K562 (cell line): ENCODE measurements around the gene SIRPA. TPM values are rescaled to one million over a fixed set of nuclear protein-coding genes. Genes with fewer than 3 reads are reported as not detected.

Experiments
- BACH1 ChIP-seq: fragments of 200-800 bp; sonication (Bioruptor generic); IDR thresholded peaks from 2 replicates; pipeline ENCODE4 v1.6.1; 2016; ENCODE audit warnings: missing genetic modification characterization, missing compliant biosample characterization
- CTCF ChIP-seq, 3 experiments: IDR thresholded peaks in 2 of 3; conservative IDR thresholded peaks in 1 of 3; 2 replicates each; pipeline ENCODE4 v1.5.1; 2011 to 2012; ENCODE audit warnings: low read length in 3 of 3, mild to moderate bottlenecking in 3 of 3, control low read depth in 2 of 3, improper control_type of control experiment in 1 of 3, inconsistent platforms in 1 of 3, low read depth in 1 of 3, mixed read lengths in 1 of 3, moderate library complexity in 1 of 3; ENCODE audit not compliant: insufficient read depth in 2 of 3
- ETV6 ChIP-seq, 3 experiments: fragments of 150-350 bp in 1 of 3; sonication (generic) in 1 of 3; formaldehyde crosslinking in 1 of 3; IDR thresholded peaks; 2 replicates each; pipeline versions ENCODE4 v1.6.1 to v1.8.0; 2014 to 2022; ENCODE audit warnings: borderline replicate concordance in 2 of 3, low read depth in 2 of 3, antibody characterized with exemption in 1 of 3, low read length in 1 of 3, mild to moderate bottlenecking in 1 of 3, missing genetic modification reagents in 1 of 3
- JUND ChIP-seq, 2 experiments: IDR thresholded peaks; 2 replicates in 1 of 2; 3 replicates in 1 of 2; pipeline ENCODE4 v1.6.1; 2011; ENCODE audit warnings: borderline replicate concordance in 2 of 2, low read depth in 2 of 2, low read length in 2 of 2, improper control_type of control experiment in 1 of 2, missing biosample characterization in 1 of 2, missing genetic modification characterization in 1 of 2, missing genetic modification reagents in 1 of 2
- MCM3 ChIP-seq: fragments of 450-650 bp; IDR thresholded peaks from 2 replicates; pipeline ENCODE4 v1.6.1; 2016
- MIER1 ChIP-seq: fragments of 450-650 bp; IDR thresholded peaks from 2 replicates; pipeline ENCODE4 v1.6.1; 2016; ENCODE audit warnings: antibody characterized with exemption, mild to moderate bottlenecking, low read depth
- PRMT5 ChIP-seq: sonication (generic); formaldehyde crosslinking; IDR thresholded peaks from 2 replicates; pipeline ENCODE4 v1.5.0; 2020; ENCODE audit warnings: missing genetic modification reagents
- RFX7 ChIP-seq: fragments of 250-450 bp; sonication (Bioruptor Pico); IDR thresholded peaks from 2 replicates; pipeline ENCODE4 v1.5.1; 2021; ENCODE audit warnings: mild to moderate bottlenecking
- polyA plus RNA-seq, 8 experiments: library from polyadenylated mRNA; depleted of rRNA in 4 of 8; stranded (reverse) in 5 of 8; unstranded in 3 of 8; fragments of >200 nt; fragmentation: Nextera tagmentation in 2 of 8; fragmentation: Illumina TruSeq in 1 of 8; extraction: Ambion mirVana in 2 of 8; extraction: Trizol in 1 of 8; gene quantifications; 2 replicates each; pipeline versions ENCODE4 v1.2.1 to v1.2.3, GENCODE V29; 2011 to 2014; ENCODE audit warnings: inconsistent platforms in 1 of 8, missing spikeins in 1 of 8
- total RNA-seq, 7 experiments: library from RNA; depleted of rRNA in 6 of 7; stranded (reverse); fragments of >200 nt in 6 of 7; fragmentation: Illumina TruSeq in 2 of 7; extraction: Trizol in 2 of 7; gene quantifications; 2 replicates each; pipeline versions ENCODE4 v1.2.1 to v1.2.3, GENCODE V29; 2011 to 2021; ENCODE audit warnings: low replicate concordance in 1 of 7
- TF ChIP-seq, protein P1 (sequence below): sonication (generic); formaldehyde crosslinking; IDR thresholded peaks from 2 replicates; pipeline ENCODE4 v1.8.0; 2023; ENCODE audit warnings: mild to moderate bottlenecking, missing genetic modification reagents
- TF ChIP-seq, protein P2 (sequence below): sonication (generic); formaldehyde crosslinking; IDR thresholded peaks from 2 replicates; pipeline ENCODE4 v1.9.0; 2022; ENCODE audit warnings: mild to moderate bottlenecking, missing genetic modification reagents

The SIRPA gene
- total and polyA plus RNA-seq, 9 of the 15 experiments (the other 6 are each of a cell fraction or from before 2014, with no cell fraction given), result 0.01 to 0.40 (median 0.11) TPM; not detected in 2

- TF ChIP-seq CTCF (IDR thresholded peaks at IDR 0.05 in 2 of 3, conservative IDR thresholded peaks at IDR 0.05 in 1 of 3; ENCODE audit: insufficient read depth in 2 of 3, low read depth in 1 of 3, low read length in 3 of 3) (no peak), ETV6 (IDR thresholded peaks at IDR 0.05; ENCODE audit: borderline replicate concordance in 1 of 2, low read depth in 2 of 2, low read length in 1 of 2) (no peak), ETV6 (CRISPR knock-in tag; IDR thresholded peaks at IDR 0.05; ENCODE audit: borderline replicate concordance) (no peak), MCM3 (no peak), MIER1 (no peak), PRMT5 (CRISPR knock-in tag) (no peak), RFX7 (no peak), BACH1 (tag) (no peak), JUND (IDR thresholded peaks at IDR 0.05; ENCODE audit: borderline replicate concordance, low read depth, low read length) (no peak), JUND (tag; IDR thresholded peaks at IDR 0.05; ENCODE audit: borderline replicate concordance, low read depth, low read length) (no peak)
- TF ChIP-seq, protein P1, sequence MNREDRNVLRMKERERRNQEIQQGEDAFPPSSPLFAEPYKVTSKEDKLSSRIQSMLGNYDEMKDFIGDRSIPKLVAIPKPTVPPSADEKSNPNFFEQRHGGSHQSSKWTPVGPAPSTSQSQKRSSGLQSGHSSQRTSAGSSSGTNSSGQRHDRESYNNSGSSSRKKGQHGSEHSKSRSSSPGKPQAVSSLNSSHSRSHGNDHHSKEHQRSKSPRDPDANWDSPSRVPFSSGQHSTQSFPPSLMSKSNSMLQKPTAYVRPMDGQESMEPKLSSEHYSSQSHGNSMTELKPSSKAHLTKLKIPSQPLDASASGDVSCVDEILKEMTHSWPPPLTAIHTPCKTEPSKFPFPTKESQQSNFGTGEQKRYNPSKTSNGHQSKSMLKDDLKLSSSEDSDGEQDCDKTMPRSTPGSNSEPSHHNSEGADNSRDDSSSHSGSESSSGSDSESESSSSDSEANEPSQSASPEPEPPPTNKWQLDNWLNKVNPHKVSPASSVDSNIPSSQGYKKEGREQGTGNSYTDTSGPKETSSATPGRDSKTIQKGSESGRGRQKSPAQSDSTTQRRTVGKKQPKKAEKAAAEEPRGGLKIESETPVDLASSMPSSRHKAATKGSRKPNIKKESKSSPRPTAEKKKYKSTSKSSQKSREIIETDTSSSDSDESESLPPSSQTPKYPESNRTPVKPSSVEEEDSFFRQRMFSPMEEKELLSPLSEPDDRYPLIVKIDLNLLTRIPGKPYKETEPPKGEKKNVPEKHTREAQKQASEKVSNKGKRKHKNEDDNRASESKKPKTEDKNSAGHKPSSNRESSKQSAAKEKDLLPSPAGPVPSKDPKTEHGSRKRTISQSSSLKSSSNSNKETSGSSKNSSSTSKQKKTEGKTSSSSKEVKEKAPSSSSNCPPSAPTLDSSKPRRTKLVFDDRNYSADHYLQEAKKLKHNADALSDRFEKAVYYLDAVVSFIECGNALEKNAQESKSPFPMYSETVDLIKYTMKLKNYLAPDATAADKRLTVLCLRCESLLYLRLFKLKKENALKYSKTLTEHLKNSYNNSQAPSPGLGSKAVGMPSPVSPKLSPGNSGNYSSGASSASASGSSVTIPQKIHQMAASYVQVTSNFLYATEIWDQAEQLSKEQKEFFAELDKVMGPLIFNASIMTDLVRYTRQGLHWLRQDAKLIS (CRISPR knock-in tag), result no peak
- TF ChIP-seq, protein P2, sequence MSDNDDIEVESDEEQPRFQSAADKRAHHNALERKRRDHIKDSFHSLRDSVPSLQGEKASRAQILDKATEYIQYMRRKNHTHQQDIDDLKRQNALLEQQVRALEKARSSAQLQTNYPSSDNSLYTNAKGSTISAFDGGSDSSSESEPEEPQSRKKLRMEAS (CRISPR knock-in tag), result no peak
These were observed 37.8 kb downstream of the SIRPA start (continued) for GRCh38 chr20:1932971-1933370.
